ENCODE results near the gene SV2B. TPM values are rescaled to one million over a fixed set of nuclear protein-coding genes. Genes with fewer than 3 reads are reported as not detected.

SV2B gene
- total RNA-seq, 1 experiment from 2014 or later, result not detected

GRCh38 chr15:91329914-91330313, 229.9 kb downstream of the SV2B start:
- H3K79me2 ChIP-seq (ENCODE audit: low read depth), result no peaks in the 10 kb centered on the region
- intact Hi-C loops (cut with micrococcal nuclease; ENCODE audit: unreplicated experiment), result no loop called here
- no TSS peak for BruUV-seq (replicated peaks)
- no peaks in the 10 kb centered on the region for H3K27me3 ChIP-seq (ENCODE audit: insufficient read depth, low read depth)
- no peaks in the 10 kb centered on the region for H3K4me1 ChIP-seq (replicated peaks; ENCODE audit: insufficient read depth)
- ChIA-PET POLR2A (ENCODE audit: unreplicated experiment) (no interaction called here), CTCF (no interaction called here)
- no peak overlapping the region for H2AFZ ChIP-seq
- H3F3A ChIP-seq (ENCODE audit: insufficient read depth, low read depth), result no peaks in the 10 kb centered on the region
- H3K27ac ChIP-seq, result no peak overlapping the region
- TF ChIP-seq EZH2 (IDR thresholded peaks at IDR 0.05; ENCODE audit: low read depth), result no peak
- TF ChIP-seq, protein P1, sequence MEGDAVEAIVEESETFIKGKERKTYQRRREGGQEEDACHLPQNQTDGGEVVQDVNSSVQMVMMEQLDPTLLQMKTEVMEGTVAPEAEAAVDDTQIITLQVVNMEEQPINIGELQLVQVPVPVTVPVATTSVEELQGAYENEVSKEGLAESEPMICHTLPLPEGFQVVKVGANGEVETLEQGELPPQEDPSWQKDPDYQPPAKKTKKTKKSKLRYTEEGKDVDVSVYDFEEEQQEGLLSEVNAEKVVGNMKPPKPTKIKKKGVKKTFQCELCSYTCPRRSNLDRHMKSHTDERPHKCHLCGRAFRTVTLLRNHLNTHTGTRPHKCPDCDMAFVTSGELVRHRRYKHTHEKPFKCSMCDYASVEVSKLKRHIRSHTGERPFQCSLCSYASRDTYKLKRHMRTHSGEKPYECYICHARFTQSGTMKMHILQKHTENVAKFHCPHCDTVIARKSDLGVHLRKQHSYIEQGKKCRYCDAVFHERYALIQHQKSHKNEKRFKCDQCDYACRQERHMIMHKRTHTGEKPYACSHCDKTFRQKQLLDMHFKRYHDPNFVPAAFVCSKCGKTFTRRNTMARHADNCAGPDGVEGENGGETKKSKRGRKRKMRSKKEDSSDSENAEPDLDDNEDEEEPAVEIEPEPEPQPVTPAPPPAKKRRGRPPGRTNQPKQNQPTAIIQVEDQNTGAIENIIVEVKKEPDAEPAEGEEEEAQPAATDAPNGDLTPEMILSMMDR (conservative IDR thresholded peaks at IDR 0.05), result no peak
- no peak overlapping the region for H3K4me2 ChIP-seq
- no peaks in the 10 kb centered on the region for H3K9me2 ChIP-seq (ENCODE audit: insufficient read depth)
- no peaks in the 10 kb centered on the region for H4K20me1 ChIP-seq (ENCODE audit: insufficient read depth)
- no peaks in the 10 kb centered on the region for H3K36me3 ChIP-seq (ENCODE audit: low read depth)
- no peak overlapping the region for H3K4me3 ChIP-seq
- no peaks in the 10 kb centered on the region for H3K9me3 ChIP-seq (ENCODE audit: insufficient read depth, low read depth)
- no peak for DNase-seq

GRCh38 chr15:91331581-91331980, 231.5 kb downstream of the SV2B start:
- Histone ChIP-seq H4K20me1 (ENCODE audit: insufficient read depth) (no peaks in the 10 kb centered on the region), H3K79me2 (ENCODE audit: low read depth) (no peaks in the 10 kb centered on the region), H3K9me3 (ENCODE audit: insufficient read depth, low read depth) (no peaks in the 10 kb centered on the region), H3K27ac (no peak overlapping the region), H3F3A (ENCODE audit: insufficient read depth, low read depth) (no peaks in the 10 kb centered on the region), H2AFZ (no peak overlapping the region), H3K4me1 (replicated peaks; ENCODE audit: insufficient read depth) (no peaks in the 10 kb centered on the region), H3K4me3 (no peak overlapping the region), H3K36me3 (ENCODE audit: low read depth) (no peaks in the 10 kb centered on the region), H3K9me2 (ENCODE audit: insufficient read depth) (no peaks in the 10 kb centered on the region; the same call in 1 of the 2 replicates), H3K4me2 (no peak overlapping the region), H3K27me3 (ENCODE audit: insufficient read depth, low read depth) (no peaks in the 10 kb centered on the region)
- BruUV-seq (replicated peaks), result no TSS peak
- ChIA-PET POLR2A (ENCODE audit: unreplicated experiment) (no interaction called here), CTCF (no interaction called here)
- DNase-seq, result no peak
- intact Hi-C loops (cut with micrococcal nuclease; ENCODE audit: unreplicated experiment), result no loop called here
- TF ChIP-seq, protein P1 (conservative IDR thresholded peaks at IDR 0.05), result no peak

GRCh38 chr15:91335702-91336101, 235.6 kb downstream of the SV2B start:
- Histone ChIP-seq H3K9me3 (ENCODE audit: insufficient read depth, low read depth) (no peaks in the 10 kb centered on the region), H3K4me3 (no peak overlapping the region), H3K27me3 (ENCODE audit: insufficient read depth, low read depth) (no peaks in the 10 kb centered on the region), H3K79me2 (ENCODE audit: low read depth) (no peaks in the 10 kb centered on the region), H3F3A (ENCODE audit: insufficient read depth, low read depth) (no peaks in the 10 kb centered on the region), H3K4me1 (replicated peaks; ENCODE audit: insufficient read depth) (no peaks in the 10 kb centered on the region), H4K20me1 (ENCODE audit: insufficient read depth) (no peaks in the 10 kb centered on the region), H3K4me2 (no peak overlapping the region), H2AFZ (no peak overlapping the region), H3K9me2 (ENCODE audit: insufficient read depth) (no peaks in the 10 kb centered on the region; the same call in 1 of the 2 replicates), H3K27ac (no peak overlapping the region), H3K36me3 (ENCODE audit: low read depth) (no peaks in the 10 kb centered on the region)
- no TSS peak for BruUV-seq (replicated peaks)
- DNase-seq, result no peak
- intact Hi-C loops (cut with micrococcal nuclease; ENCODE audit: unreplicated experiment), result no loop called here
- ChIA-PET POLR2A (ENCODE audit: unreplicated experiment) (no interaction called here), CTCF (no interaction called here)
- TF ChIP-seq, protein P1 (conservative IDR thresholded peaks at IDR 0.05), result no peak
- TF ChIP-seq EZH2 (IDR thresholded peaks at IDR 0.05; ENCODE audit: low read depth), result no peak
